HG03432 (cell line): ENCODE results near the gene MSI2.

Experiments used
- ATAC-seq: cut with Tn5 transposase; IDR thresholded peaks from one replicate; pipeline ENCODE4 v1.9.1; 2021; ENCODE audit warnings: mild to moderate bottlenecking, moderate library complexity; ENCODE audit not compliant: unreplicated experiment

Gene MSI2

DNA sequence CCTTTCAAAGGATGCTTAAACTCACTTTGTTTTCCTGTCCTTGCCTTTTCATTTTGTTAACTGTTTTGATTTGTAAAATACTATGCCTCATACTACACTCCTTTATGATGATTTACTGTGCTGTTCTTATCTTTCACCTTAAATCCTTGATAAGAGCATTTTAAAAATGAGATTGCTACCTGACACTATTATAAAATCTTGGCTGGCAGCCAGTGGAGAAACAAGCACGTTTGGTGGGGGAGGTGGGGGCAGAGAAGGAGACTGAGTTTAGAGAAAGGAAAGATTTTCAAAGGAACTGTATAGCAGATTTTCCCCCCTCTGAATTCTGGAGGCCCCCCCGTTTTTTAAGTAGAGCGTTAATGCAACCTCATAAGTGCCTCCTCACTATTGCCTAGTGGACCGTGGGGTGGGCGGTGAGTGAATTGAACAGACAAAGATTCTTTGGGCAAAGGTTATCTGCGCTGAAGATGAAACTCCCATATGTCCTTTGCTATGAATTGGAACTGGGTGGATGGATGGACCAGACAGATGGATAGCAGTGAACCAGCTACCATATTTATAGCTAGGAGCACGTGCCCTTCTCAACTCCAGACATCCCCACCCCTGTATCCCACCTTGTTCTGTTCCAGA lies 288.6 kb downstream of the MSI2 start:
- ATAC-seq: no peak

DNA sequence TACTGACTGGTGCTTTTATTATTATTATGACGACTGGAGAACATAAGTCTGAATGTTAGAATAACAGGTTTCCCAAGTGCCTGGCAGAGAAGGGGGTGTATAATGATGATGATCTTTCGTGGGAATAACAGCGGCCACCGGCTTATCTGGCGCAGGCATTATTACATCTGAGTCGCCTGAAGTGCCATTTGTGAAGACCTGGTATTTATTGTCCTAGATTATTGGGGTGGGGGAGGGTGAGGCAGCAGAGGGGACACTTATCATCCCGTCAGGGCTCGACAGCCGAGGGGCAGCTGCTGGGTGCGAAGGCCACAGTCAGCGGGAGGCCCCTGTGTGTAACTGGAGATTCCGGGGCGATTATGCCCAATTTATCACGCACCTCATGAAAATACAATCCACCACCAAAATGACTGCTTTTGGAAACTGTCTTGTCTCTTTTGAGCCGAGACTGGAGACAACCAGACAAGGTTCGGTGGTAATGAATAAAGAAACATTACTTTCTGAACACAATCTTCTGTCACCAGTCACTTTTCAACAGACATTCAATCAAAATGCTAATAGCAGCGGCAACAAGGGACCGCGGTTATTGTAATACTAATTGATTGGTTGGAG lies 289.5 kb downstream of the MSI2 start:
- no peak for ATAC-seq

DNA sequence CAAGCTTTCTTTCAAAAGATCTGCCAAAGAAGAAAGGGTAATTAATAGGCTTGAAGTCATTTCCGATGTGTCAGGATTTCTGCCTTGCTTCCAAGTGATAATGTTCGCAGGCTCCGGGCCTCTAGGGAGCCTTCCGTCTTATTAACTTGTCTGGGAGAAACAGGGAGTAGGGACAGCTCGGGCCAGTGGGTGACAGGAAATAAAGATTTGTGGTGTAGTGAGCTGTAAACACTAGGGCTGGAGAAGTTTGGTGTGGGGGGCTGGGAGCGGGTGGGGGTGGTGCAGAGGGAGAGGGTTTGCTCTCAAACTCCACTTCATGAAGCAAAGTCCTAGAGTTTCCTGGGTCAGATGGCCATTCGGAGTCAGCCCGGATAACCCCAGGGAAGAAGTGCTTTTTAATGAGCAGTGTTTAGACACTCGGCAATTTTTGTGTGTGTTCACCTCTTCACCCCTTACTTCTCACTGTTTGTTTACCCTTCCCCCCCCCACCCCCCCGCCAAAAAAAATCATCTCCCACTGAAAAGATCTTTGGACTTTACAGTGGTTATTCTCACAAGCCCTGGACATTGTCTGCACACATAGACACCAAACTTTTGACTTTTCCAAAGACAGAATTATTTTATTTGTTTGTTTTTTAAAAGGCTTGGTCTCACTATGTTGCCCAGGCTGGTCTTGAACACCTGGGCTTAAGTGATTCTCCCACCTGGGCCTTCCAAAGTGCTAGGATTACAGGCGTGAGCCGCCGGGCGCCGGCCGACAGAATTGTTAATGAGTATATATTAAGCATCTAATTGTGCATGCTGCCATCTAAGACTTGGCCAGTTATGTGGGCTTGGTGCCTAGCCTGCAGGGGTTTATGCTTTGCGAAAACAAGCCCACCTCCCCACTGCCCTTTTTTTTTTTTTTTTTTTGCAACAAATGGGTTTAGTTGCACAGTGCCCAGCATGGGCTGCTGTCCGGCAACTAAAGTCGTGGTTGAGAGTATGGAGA lies 292.4 kb downstream of the MSI2 start:
- ATAC-seq: no peak

GRCh38 chr17:57549468-57549867 lies 293.1 kb downstream of the MSI2 start:
- no peak for ATAC-seq

GRCh38 chr17:57550016-57550415 lies 293.7 kb downstream of the MSI2 start:
- no peak for ATAC-seq

- no peak for ATAC-seq
These were observed 294.5 kb downstream of the MSI2 start for GRCh38 chr17:57550668-57551315.

DNA sequence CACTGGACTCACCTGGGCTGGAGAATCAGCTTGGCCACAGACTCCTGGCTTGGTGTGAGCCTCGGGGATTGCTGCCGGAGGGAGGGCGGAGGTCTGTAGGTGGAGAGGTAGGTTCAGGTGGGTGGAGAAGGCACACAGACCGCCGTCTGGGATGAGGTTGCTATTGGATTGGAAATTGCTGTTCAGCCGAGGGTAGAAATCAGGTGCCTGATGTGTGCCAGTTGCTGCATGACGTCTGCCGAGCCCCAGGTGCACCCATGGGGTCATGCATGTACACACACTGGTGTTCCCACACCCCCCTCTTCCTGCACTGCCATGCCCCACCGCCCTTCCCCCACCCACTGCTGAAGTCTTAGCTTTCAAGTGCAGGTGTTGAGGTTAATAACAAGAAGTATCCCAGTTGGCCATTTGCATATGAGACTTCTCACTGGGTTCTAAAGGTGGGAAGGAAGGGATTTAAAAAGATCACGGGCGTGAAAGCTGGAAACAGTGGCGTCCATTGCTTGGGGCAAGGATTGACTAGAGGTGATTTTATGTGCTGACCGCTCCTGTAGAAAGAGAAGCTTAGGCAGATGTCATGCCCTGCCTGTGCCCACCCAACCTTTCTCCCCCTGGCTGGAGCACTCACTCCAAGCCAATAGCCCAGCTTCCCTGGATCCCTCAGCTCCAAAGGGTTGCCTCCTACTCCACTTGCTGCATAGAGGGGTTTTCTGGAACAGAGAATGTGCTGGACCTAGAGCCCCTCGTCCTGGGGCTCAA lies 295.2 kb downstream of the MSI2 start:
- ATAC-seq: peak; percentile 59

- peak; percentile 46 for ATAC-seq
These were observed 295.8 kb downstream of the MSI2 start for GRCh38 chr17:57552114-57552624.

GRCh38 chr17:57553526-57553925 lies 297.2 kb downstream of the MSI2 start:
- no peak for ATAC-seq

GRCh38 chr17:57553991-57554825 lies 297.9 kb downstream of the MSI2 start:
- no peak for ATAC-seq

DNA sequence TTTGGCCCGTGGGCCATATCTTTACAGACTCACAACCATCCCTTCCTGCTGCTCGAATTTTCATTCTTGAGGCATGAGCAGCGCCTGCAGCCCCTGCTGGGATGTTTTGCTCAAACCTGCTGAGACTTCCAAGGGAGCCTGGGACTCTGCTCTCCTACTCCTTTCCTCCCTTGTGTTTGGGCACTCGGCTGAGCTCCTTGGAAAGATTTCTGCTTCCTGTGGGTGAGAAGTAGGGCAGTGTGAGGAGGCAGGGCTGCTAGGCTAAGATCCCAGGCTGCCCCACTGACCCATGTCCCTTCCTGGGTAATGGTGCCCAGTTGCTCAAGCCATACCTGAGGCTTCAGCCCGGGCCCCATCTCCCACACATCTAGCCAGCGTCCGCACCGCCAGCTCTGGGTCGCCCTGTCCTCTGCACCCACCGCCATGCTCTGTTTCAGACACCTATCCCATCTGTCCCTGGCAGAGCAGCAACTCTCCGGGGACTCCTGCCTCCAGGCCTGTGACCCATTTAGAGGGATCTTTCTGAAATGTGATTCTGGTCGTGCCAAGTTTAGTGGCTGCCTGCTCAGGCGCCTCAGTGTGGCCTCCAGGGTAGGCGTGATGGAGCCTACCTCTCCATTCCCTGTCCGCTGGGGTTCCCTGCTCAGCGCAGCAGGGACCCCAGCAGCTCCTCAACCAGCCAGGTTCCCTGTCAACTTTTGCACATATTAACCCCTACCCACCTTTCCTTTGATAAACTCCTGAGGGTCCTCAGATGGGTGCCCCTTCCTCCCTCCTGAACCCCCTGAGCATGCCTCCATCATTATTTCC lies 298.7 kb downstream of the MSI2 start:
- ATAC-seq: no peak

DNA sequence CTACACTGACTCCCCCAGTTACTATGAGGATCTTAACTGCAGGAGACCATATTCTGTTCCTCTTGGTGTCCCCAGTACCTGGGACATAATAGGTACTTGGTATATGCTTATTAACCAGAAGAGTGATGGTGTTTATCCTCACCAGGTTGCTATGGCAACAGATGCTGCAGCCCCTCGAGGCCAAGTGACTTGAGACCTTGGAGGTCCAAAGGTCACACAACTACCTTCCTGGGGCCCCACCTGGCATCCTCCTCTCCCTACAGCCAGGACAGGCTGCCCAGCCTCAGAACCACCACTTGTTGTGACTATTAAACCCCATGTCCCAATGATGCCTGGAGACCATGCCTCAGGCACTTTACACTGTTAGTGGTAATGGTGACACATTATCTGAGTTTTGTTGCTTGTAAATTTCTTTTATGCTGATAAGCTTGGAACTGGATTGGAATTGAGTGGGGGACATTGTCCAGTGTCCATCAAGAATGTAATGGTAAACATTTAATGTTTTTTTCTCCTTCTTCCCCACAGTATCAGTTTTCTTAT lies 299.4 kb downstream of the MSI2 start:
- ATAC-seq: no peak

DNA sequence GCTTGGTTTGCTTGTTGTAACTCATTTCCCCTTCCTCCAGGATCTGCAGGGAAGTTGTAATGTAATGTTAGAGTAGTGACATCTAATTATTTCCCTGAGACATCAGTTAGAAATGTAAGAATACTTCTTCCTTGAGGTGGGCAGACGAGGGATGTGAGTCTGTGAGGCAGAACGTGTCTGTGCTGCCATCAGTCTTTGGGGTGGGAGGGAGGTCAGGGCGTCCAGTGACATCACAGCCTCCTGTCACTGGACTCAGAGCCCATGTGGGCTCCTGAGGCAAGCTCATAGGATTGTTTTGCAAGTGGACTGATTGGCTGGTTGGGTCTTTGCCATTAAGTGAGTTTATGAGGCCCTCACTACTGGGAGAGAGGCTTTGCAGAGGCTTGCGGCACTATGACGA lies 300.0 kb downstream of the MSI2 start:
- ATAC-seq: no peak

- ATAC-seq: no peak
These were observed 300.7 kb downstream of the MSI2 start for GRCh38 chr17:57556977-57557376.

GRCh38 chr17:57557416-57557815 lies 301.1 kb downstream of the MSI2 start:
- ATAC-seq: no peak

DNA sequence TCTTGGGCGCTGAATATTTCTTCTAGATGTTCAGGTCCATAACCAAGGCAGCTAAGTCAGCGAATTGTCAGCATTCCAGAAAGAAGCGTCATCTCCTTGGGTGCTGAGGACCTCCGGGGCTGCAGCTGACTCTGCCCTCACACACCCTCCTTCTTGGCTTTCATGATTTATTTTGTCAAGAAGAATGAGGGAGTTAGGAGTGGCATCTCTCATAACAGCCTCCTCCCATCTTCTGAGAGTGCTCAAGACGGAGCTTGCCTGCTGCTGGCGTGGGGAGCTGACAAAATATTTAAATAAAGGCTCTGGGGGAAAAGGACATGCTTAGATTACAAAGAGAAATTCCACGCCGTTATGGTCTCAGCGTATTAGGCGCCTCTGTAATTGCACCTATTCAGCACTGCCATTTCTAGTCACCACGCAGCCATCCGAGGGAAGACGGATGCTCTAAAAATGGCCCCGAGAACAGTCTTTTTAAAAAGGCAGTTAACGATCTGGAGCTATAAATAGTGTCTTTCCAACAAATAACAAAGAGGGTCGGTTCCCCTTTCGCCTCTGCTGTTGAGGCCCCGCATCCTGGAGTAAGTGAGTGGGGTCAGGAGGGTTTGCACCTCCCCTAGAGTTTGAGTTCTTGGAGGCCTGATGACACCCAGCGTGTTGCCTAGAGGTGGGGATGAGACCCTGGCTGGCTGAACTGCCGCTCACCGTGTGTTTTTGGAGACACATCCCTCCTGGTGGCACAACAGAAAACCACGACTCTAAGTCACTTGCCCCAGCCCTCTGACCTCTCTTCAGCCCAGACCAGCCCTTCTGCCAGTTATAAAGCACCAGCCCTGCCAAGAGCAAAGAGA lies 301.7 kb downstream of the MSI2 start:
- no peak for ATAC-seq

GRCh38 chr17:57559226-57559625 lies 302.9 kb downstream of the MSI2 start:
- no peak for ATAC-seq
